Kidney (tissue), 14 donors: ENCODE data around the gene NDUFB11. TPM values are rescaled to one million over a fixed set of nuclear protein-coding genes. Genes with fewer than 3 reads are reported as not detected.
"Not testable (repeated sequence)": the region's sequence is repeated elsewhere in the genome, so short reads cannot be mapped to it uniquely, and the experiment has no call there.

Source experiments
- DNase-seq, 5 donors: peaks; one replicate each; pipeline ENCODE4 v3.0.0-alpha.2; 2013 to 2020
- FAIRE-seq: peaks from 2 replicates; lab custom pipeline; 2012; peaks lifted over from hg19 to GRCh38; lab: Jason Lieb, UNC
- H3K27ac ChIP-seq, 2 donors: one replicate each; pipeline ENCODE4 v1.7.0; 2013; ENCODE audit warnings: low read depth in 2 of 2, low read length in 2 of 2, inconsistent platforms in 1 of 2
- H3K27me3 ChIP-seq: one replicate; pipeline ENCODE4 v1.7.1; 2013; ENCODE audit warnings: low read length, inconsistent platforms; ENCODE audit not compliant: control insufficient read depth, insufficient read depth
- H3K36me3 ChIP-seq, 3 donors: one replicate each; pipeline versions ENCODE4 v1.7.0 to v1.7.1; 2013; ENCODE audit warnings: low read length in 3 of 3, control low read depth in 1 of 3, inconsistent platforms in 1 of 3; ENCODE audit not compliant: insufficient read depth in 3 of 3, control insufficient read depth in 2 of 3
- H3K4me1 ChIP-seq, 3 donors: one replicate each; pipeline versions ENCODE4 v1.7.0 to v1.7.1; 2013; ENCODE audit warnings: low read length in 3 of 3, inconsistent platforms in 1 of 3, low read depth in 1 of 3; ENCODE audit not compliant: control insufficient read depth in 2 of 3, insufficient read depth in 2 of 3
- H3K4me3 ChIP-seq, 3 donors: one replicate each; pipeline versions ENCODE4 v1.7.0 to v1.8.1; 2013; ENCODE audit warnings: low read length in 3 of 3, control low read depth in 1 of 3, inconsistent platforms in 1 of 3
- H3K9ac ChIP-seq, 3 donors: one replicate each; pipeline versions ENCODE4 v1.7.0 to v1.7.1; 2013; ENCODE audit warnings: low read length in 3 of 3, control low read depth in 1 of 3, inconsistent platforms in 1 of 3
- H3K9me3 ChIP-seq, 3 donors: one replicate each; pipeline versions ENCODE4 v1.7.0 to v1.7.1; 2013; ENCODE audit warnings: low read length in 3 of 3, control low read depth in 1 of 3, inconsistent platforms in 1 of 3; ENCODE audit not compliant: control insufficient read depth in 2 of 3, insufficient read depth in 1 of 3
- intact Hi-C: fragments of 100-400 bp; cut with DNase I; formaldehyde crosslinking; loops from one replicate; pipeline ENCODE4 v1.11.1; 2022
- polyA plus RNA-seq: library from polyadenylated mRNA; stranded (reverse); fragments of 350-450 nt; fragmentation: Illumina TruSeq; extraction: RNeasy Lipid Tissue Mini Kit (QIAGEN cat#74804); gene quantifications from one replicate; pipeline ENCODE4 v1.2.3, GENCODE V29; 2014; ENCODE audit warnings: low read depth, low replicate concordance; ENCODE audit not compliant: insufficient read depth
- total RNA-seq: library from RNA; stranded (reverse); fragmentation: NEBNext Ultra II Directional; extraction: Animal tissue kit (Norgen Biotek cat#: 25700); gene quantifications from one replicate; pipeline ENCODE4 v1.2.1, GENCODE V29; 2021
- TF ChIP-seq, protein P1 (sequence below): IDR thresholded peaks from 3 replicates; pipeline ENCODE4 v1.5.1; 2012; ENCODE audit warnings: mild to moderate bottlenecking, moderate library complexity, borderline replicate concordance; ENCODE audit not compliant: insufficient read depth; ENCODE audit errors: extremely low read depth
- donor health status: control.
- donor health status: control.
- donor health status: control.
- donor health status: control.
- donor health status: control.
- donor health status: DM: yes; HTN: yes; CAD: no.
- donor health status: Normal renal cell carcinoma (clear cell type).

Gene NDUFB11
- total and polyA plus RNA-seq, 2 donors from 2014 or later, result 70.7 to 215 TPM

GRCh38 chrX:47138171-47138570 is 6.3 kb downstream of the NDUFB11 start:
- Histone ChIP-seq H3K27ac (no peak overlapping the region), H3K9ac (no peak overlapping the region), H3K9me3 (no peaks in the 10 kb centered on the region), H3K27me3 (no peaks in the 10 kb centered on the region), H3K4me3 (no peak overlapping the region), H3K4me1 (no peaks in the 10 kb centered on the region), H3K36me3 (no peaks in the 10 kb centered on the region)
- DNase-seq (peak in 1 of 5 donors; percentile 13), FAIRE-seq (no peak)
- intact Hi-C loops, result no loop called here
- TF ChIP-seq, protein P1, sequence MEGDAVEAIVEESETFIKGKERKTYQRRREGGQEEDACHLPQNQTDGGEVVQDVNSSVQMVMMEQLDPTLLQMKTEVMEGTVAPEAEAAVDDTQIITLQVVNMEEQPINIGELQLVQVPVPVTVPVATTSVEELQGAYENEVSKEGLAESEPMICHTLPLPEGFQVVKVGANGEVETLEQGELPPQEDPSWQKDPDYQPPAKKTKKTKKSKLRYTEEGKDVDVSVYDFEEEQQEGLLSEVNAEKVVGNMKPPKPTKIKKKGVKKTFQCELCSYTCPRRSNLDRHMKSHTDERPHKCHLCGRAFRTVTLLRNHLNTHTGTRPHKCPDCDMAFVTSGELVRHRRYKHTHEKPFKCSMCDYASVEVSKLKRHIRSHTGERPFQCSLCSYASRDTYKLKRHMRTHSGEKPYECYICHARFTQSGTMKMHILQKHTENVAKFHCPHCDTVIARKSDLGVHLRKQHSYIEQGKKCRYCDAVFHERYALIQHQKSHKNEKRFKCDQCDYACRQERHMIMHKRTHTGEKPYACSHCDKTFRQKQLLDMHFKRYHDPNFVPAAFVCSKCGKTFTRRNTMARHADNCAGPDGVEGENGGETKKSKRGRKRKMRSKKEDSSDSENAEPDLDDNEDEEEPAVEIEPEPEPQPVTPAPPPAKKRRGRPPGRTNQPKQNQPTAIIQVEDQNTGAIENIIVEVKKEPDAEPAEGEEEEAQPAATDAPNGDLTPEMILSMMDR, result no peak

GRCh38 chrX:47135650-47136049 is 8.9 kb downstream of the NDUFB11 start:
- H3K9ac ChIP-seq, H3K27me3 ChIP-seq, H3K27ac ChIP-seq, H3K9me3 ChIP-seq, H3K4me1 ChIP-seq, intact Hi-C loops, H3K4me3 ChIP-seq, H3K36me3 ChIP-seq, FAIRE-seq: not testable (repeated sequence)
- DNase-seq, result peak in 1 of 5 donors; percentile 4

DNA sequence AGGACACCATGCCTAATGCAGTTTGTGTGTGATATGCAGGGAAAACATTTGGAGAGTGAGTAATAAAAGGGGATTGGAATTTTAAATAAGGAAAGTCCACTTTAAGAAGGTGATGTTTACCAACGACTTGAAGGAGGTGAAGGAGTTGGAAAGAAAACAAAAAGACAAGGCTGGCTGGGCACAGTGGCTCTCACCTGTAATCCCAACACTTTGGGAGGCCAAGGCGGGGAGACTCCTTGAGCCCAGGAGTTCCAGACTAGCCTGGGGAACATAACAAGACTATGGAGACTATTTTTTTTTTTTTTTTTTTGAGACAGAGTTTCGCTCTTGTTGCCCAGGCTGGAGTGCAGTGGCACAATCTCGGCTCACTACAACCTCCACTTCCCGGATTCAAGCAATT is 11.0 kb downstream of the NDUFB11 start:
- FAIRE-seq (no peak), DNase-seq (peak in 1 of 5 donors; percentile 4)
- Histone ChIP-seq H3K27me3 (no peaks in the 10 kb centered on the region), H3K4me3 (no peak overlapping the region), H3K4me1 (no peaks in the 10 kb centered on the region), H3K9me3 (no peaks in the 10 kb centered on the region), H3K9ac (no peak overlapping the region), H3K36me3 (no peaks in the 10 kb centered on the region), H3K27ac (no peak overlapping the region)
- TF ChIP-seq, protein P1, result no peak
- intact Hi-C loops, result no loop called here

- TF ChIP-seq, protein P1, result no peak
- Histone ChIP-seq H3K27ac (peak overlapping the region in 1 of 2 donors; percentile 28), H3K9ac (peak overlapping the region in 2 of 3 donors; percentile 17 to 72), H3K36me3 (no peaks in the 10 kb centered on the region), H3K4me3 (peak overlapping the region; percentile 84 to 92 (median 88)), H3K9me3 (no peaks in the 10 kb centered on the region), H3K27me3 (no peaks in the 10 kb centered on the region), H3K4me1 (no peaks in the 10 kb centered on the region)
- DNase-seq, result peak in 1 of 5 donors; percentile 19
- FAIRE-seq, result peak; percentile 37
- intact Hi-C loops, result no loop called here
Observed at GRCh38 chrX:47129899-47130358, 14.6 kb downstream of the NDUFB11 start.
